PC-3 (cell line): Measurements from ENCODE around the gene CALR. TPM values are rescaled to one million over a fixed set of nuclear protein-coding genes. Genes with fewer than 3 reads are reported as not detected.

ENCODE experiments used
- ATAC-seq: fragments of 200-7000 bp; cut with Tn5 transposase; 2 replicates; pipeline ENCODE4 v1.9.1; 2020; ENCODE audit warnings: mild to moderate bottlenecking, moderate library complexity
- BruUV-seq: library from RNA; stranded (reverse); fragments of 400-500 nt; replicated peaks from 2 replicates; lab custom pipeline; 2021; lab: Mats Ljungman, UMichigan
- CTCF ChIA-PET: fragments of 300-600 bp; sonication (Branson Sonifier 250); formaldehyde crosslinking; loops from one replicate; lab custom pipeline; 2022; ENCODE audit warnings: antibody characterized with exemption; lab: Charles Lee
- POLR2A ChIA-PET: fragments of 300-600 bp; sonication (Branson Sonifier 250); formaldehyde crosslinking; loops from one replicate; lab custom pipeline; 2022; ENCODE audit warnings: antibody characterized with exemption; ENCODE audit not compliant: unreplicated experiment; lab: Charles Lee
- DNase-seq: peaks from one replicate; pipeline ENCODE4 v3.0.0-alpha.2; 2015
- H2AFZ ChIP-seq: fragments of 300-600 bp; sonication (generic); 2 replicates; pipeline ENCODE4 v1.6.0; 2016; ENCODE audit warnings: antibody characterized with exemption, low read length
- H3F3A ChIP-seq: fragments of 300-600 bp; sonication (generic); one replicate; pipeline ENCODE4 v1.6.0; 2017; ENCODE audit warnings: antibody characterized with exemption, low read length, control low read depth, mild to moderate bottlenecking; ENCODE audit not compliant: unreplicated experiment
- H3K27ac ChIP-seq: fragments of 300-600 bp; sonication (generic); 2 replicates; pipeline ENCODE4 v1.5.1; 2016; ENCODE audit warnings: mild to moderate bottlenecking, low read length
- H3K27me3 ChIP-seq: fragments of 300-600 bp; sonication (generic); 2 replicates; pipeline ENCODE4 v1.6.1; 2016; ENCODE audit warnings: low read length, mixed read lengths
- H3K36me3 ChIP-seq: fragments of 300-600 bp; sonication (generic); 2 replicates; pipeline ENCODE4 v1.6.1; 2016; ENCODE audit warnings: low read depth, mixed run types, low read length, mixed read lengths
- H3K4me1 ChIP-seq: fragments of 300-600 bp; sonication (generic); 2 replicates; pipeline ENCODE4 v1.5.1; 2016; ENCODE audit warnings: low read length; ENCODE audit not compliant: insufficient read depth
- H3K4me2 ChIP-seq: fragments of 300-600 bp; sonication (generic); 2 replicates; pipeline ENCODE4 v1.6.0; 2016; ENCODE audit warnings: low read length
- H3K4me3 ChIP-seq: fragments of 300-600 bp; sonication (generic); 2 replicates; pipeline ENCODE4 v1.5.1; 2016; ENCODE audit warnings: mild to moderate bottlenecking, low read length, mixed read lengths
- H3K79me2 ChIP-seq: fragments of 300-600 bp; sonication (generic); 2 replicates; pipeline ENCODE4 v1.6.1; 2017; ENCODE audit warnings: low read length, mixed read lengths
- H3K9ac ChIP-seq: fragments of 300-600 bp; sonication (generic); 2 replicates; pipeline ENCODE4 v1.6.0; 2016; ENCODE audit warnings: mild to moderate bottlenecking, low read length
- H3K9me2 ChIP-seq: fragments of 300-600 bp; sonication (generic); replicated peaks from 2 replicates; pipeline ENCODE4 v1.6.1; 2016; ENCODE audit warnings: mixed run types, low read length, mixed read lengths
- H3K9me3 ChIP-seq: fragments of 300-600 bp; sonication (generic); 2 replicates; pipeline ENCODE4 v1.6.1; 2016; ENCODE audit warnings: low read length, mixed read lengths
- H4K20me1 ChIP-seq: fragments of 300-600 bp; sonication (generic); 2 replicates; pipeline ENCODE4 v1.6.1; 2016; ENCODE audit warnings: low read length, mixed read lengths
- CTCF ChIP-seq: fragments of 300-600 bp; sonication (generic); conservative IDR thresholded peaks from 2 replicates; pipeline ENCODE4 v1.5.1; 2017; ENCODE audit warnings: antibody characterized with exemption, low read depth, mild to moderate bottlenecking, low read length
- EZH2 ChIP-seq: fragments of 300-600 bp; sonication (generic); IDR thresholded peaks from one replicate; pipeline ENCODE4 v1.6.1; 2017; ENCODE audit warnings: antibody characterized with exemption, mild to moderate bottlenecking, low read length; ENCODE audit not compliant: unreplicated experiment
- EZH2phosphoT487 ChIP-seq: fragments of 300-600 bp; sonication (generic); IDR thresholded peaks from 2 replicates; pipeline ENCODE4 v1.6.1; 2018; ENCODE audit warnings: mild to moderate bottlenecking, antibody characterized with exemption, low read length, borderline replicate concordance
- intact Hi-C: fragments of 100-400 bp; cut with micrococcal nuclease; formaldehyde crosslinking; loops from 2 replicates; pipeline ENCODE4 v1.9.0; 2023
- total RNA-seq: library from RNA; depleted of rRNA; stranded (reverse); fragments of >200 nt; gene quantifications from 2 replicates; pipeline ENCODE4 v1.2.3, GENCODE V29; 2014

CALR gene
- total RNA-seq, 1 experiment from 2014 or later: 2,022 TPM

- peaks cover 17% of the 10 kb centered on the region; the same call in 1 of the 2 replicates for H3K4me1 ChIP-seq
- intact Hi-C loops: no loop called here
- H3F3A ChIP-seq: peaks cover 22% of the 10 kb centered on the region
- no peaks in the 10 kb centered on the region for H3K9me2 ChIP-seq
- H3K9me3 ChIP-seq: no peaks in the 10 kb centered on the region
- ATAC-seq: no peak
- H3K79me2 ChIP-seq: peaks cover 38% of the 10 kb centered on the region
- TF ChIP-seq EZH2phosphoT487 (no peak), CTCF (no peak), EZH2 (no peak)
- H3K27ac ChIP-seq: peak overlapping the region; percentile 86
- peak; percentile 25 for DNase-seq
- ChIA-PET POLR2A (interaction anchor here (0.6 to 0.7 kb wide), 4 partner anchors 9 to 1794 kb away, joined by 5 to 20 read pairs (median 10); no protein-coding TSS in a partner anchor), CTCF (interaction anchor here (0.6 to 1.0 kb wide), 3 partner anchors 19 to 64 kb away, joined by 3 to 7 read pairs (median 3); partner anchors contain the start of gene GCDH)
- peaks cover 48% of the 10 kb centered on the region for H3K36me3 ChIP-seq
- no peak overlapping the region for H2AFZ ChIP-seq
- peak overlapping the region; percentile 89 for H3K4me2 ChIP-seq
- H3K9ac ChIP-seq: peak overlapping the region; percentile 90
- H4K20me1 ChIP-seq: peaks cover 6% of the 10 kb centered on the region
- no peaks in the 10 kb centered on the region for H3K27me3 ChIP-seq
- peak overlapping the region; percentile 76 for H3K4me3 ChIP-seq
- BruUV-seq: no TSS peak
These were observed 8.5 kb downstream of the CALR start for GRCh38 chr19:12946731-12947496.

- DNase-seq (no peak), ATAC-seq (no peak)
- TF ChIP-seq EZH2phosphoT487 (no peak), EZH2 (no peak), CTCF (no peak)
- peaks cover 21% of the 10 kb centered on the region for H3K4me1 ChIP-seq
- H3F3A ChIP-seq: peaks cover 22% of the 10 kb centered on the region
- H2AFZ ChIP-seq: no peak overlapping the region
- H3K4me3 ChIP-seq: peak overlapping the region; percentile 76; the same call in 1 of the 2 replicates
- ChIA-PET CTCF (no interaction called here), POLR2A (no interaction called here)
- H4K20me1 ChIP-seq: peaks cover 5% of the 10 kb centered on the region
- H3K9me3 ChIP-seq: no peaks in the 10 kb centered on the region
- no TSS peak for BruUV-seq
- peaks cover 37% of the 10 kb centered on the region for H3K79me2 ChIP-seq
- H3K4me2 ChIP-seq: peak overlapping the region; percentile 89
- H3K9ac ChIP-seq: peak overlapping the region; percentile 90; the same call in 1 of the 2 replicates
- H3K27me3 ChIP-seq: no peaks in the 10 kb centered on the region
- H3K36me3 ChIP-seq: peaks cover 47% of the 10 kb centered on the region
- no peak overlapping the region for H3K27ac ChIP-seq
- no peaks in the 10 kb centered on the region for H3K9me2 ChIP-seq
- intact Hi-C loops: no loop called here
These were observed 9.5 kb downstream of the CALR start for GRCh38 chr19:12947702-12948611.
